IMR-90 (cell line): ENCODE data around the gene PADI1. TPM values are rescaled to one million over a fixed set of nuclear protein-coding genes. Genes with fewer than 3 reads are reported as not detected.
A peak's percentile ranks its signal among the peaks of the same experiment; 100 is the strongest.

Experiments used
- ATAC-seq: fragments of 200-7000 bp; cut with Tn5 transposase; 2 replicates; pipeline ENCODE4 v1.9.1; 2020; ENCODE audit warnings: low read depth, mild to moderate bottlenecking, moderate library complexity
- BruUV-seq: library from RNA; stranded (reverse); fragments of 400-500 nt; replicated peaks from 2 replicates; lab custom pipeline; 2021; lab: Mats Ljungman, UMichigan
- CTCF ChIA-PET: fragments of 300-600 bp; formaldehyde crosslinking; extraction: SDS; loops from one replicate; lab custom pipeline; 2021; ENCODE audit warnings: antibody characterized with exemption; lab: Yijun Ruan, JAX
- POLR2A ChIA-PET: fragments of 300-600 bp; sonication (Branson Sonifier 250); formaldehyde crosslinking; loops from one replicate; lab custom pipeline; 2022; ENCODE audit warnings: antibody characterized with exemption; ENCODE audit not compliant: unreplicated experiment; lab: Charles Lee
- DNase-seq: peaks from one replicate; pipeline ENCODE4 v3.0.0; 2013
- H2AFZ ChIP-seq: replicated peaks from 2 replicates; pipeline ENCODE3; 2013; ENCODE audit warnings: low read length, mild to moderate bottlenecking; ENCODE audit not compliant: poor library complexity
- H2AK5ac ChIP-seq: 2 replicates; pipeline ENCODE4 v1.6.1; 2013; ENCODE audit warnings: low read depth, low read length, inconsistent platforms
- H2AK9ac ChIP-seq: replicated peaks from 2 replicates; pipeline ENCODE3; 2013; ENCODE audit warnings: mild to moderate bottlenecking, low read depth, low read length, moderate library complexity; ENCODE audit not compliant: poor library complexity
- H2BK120ac ChIP-seq: 2 replicates; pipeline ENCODE4 v1.6.1; 2013; ENCODE audit warnings: low read depth, low read length, inconsistent platforms
- H2BK15ac ChIP-seq: 3 replicates; pipeline ENCODE4 v1.6.1; 2013; ENCODE audit warnings: low read depth, low read length, inconsistent platforms
- H2BK20ac ChIP-seq: 2 replicates; pipeline ENCODE4 v1.6.1; 2013; ENCODE audit warnings: low read depth, mild to moderate bottlenecking, inconsistent platforms, low read length, moderate library complexity
- H2BK5ac ChIP-seq: 2 replicates; pipeline ENCODE4 v1.6.1; 2013; ENCODE audit warnings: mild to moderate bottlenecking, low read depth, low read length, inconsistent platforms; ENCODE audit not compliant: poor library complexity, severe bottlenecking
- H3K14ac ChIP-seq: replicated peaks from 2 replicates; pipeline ENCODE4 v1.6.1; 2013; ENCODE audit warnings: low read depth, low read length, inconsistent platforms
- H3K18ac ChIP-seq: 2 replicates; pipeline ENCODE4 v1.6.1; 2013; ENCODE audit warnings: low read depth, low read length, control low read depth
- H3K23ac ChIP-seq: 2 replicates; pipeline ENCODE4 v1.6.1; 2013; ENCODE audit warnings: low read depth, low read length, inconsistent platforms
- H3K27ac ChIP-seq: 2 replicates; pipeline ENCODE4 v1.5.1; 2013; ENCODE audit warnings: mild to moderate bottlenecking, control low read depth, low read length; ENCODE audit not compliant: insufficient read depth
- H3K27me3 ChIP-seq: 2 replicates; pipeline ENCODE4 v1.6.1; 2013; ENCODE audit warnings: low read length; ENCODE audit not compliant: control insufficient read depth, insufficient read depth
- H3K36me3 ChIP-seq: 2 replicates; pipeline ENCODE4 v1.6.1; 2013; ENCODE audit warnings: low read length, mixed read lengths; ENCODE audit not compliant: control insufficient read depth, insufficient read depth
- H3K4ac ChIP-seq: 2 replicates; pipeline ENCODE4 v1.6.1; 2013; ENCODE audit warnings: low read depth, low read length, inconsistent platforms
- H3K4me1 ChIP-seq: 2 replicates; pipeline ENCODE4 v1.6.1; 2013; ENCODE audit warnings: low read length, mixed read lengths; ENCODE audit not compliant: control insufficient read depth, insufficient read depth
- H3K4me2 ChIP-seq: 2 replicates; pipeline ENCODE4 v1.6.1; 2013; ENCODE audit warnings: low read depth, mild to moderate bottlenecking, control low read depth, low read length, moderate library complexity
- H3K4me3 ChIP-seq: 2 replicates; pipeline ENCODE4 v1.5.1; 2013; ENCODE audit warnings: low read depth, mild to moderate bottlenecking, control low read depth, low read length, moderate library complexity; ENCODE audit not compliant: insufficient read depth
- H3K56ac ChIP-seq: 2 replicates; pipeline ENCODE4 v1.6.1; 2013; ENCODE audit warnings: low read length, inconsistent platforms; ENCODE audit not compliant: insufficient read depth; ENCODE audit errors: extremely low read depth
- H3K79me1 ChIP-seq, 2 experiments: 2 replicates each; pipeline ENCODE4 v1.6.1; 2013; ENCODE audit warnings: low read length in 2 of 2, inconsistent platforms in 1 of 2, low read depth in 1 of 2
- H3K9ac ChIP-seq: 2 replicates; pipeline ENCODE4 v1.6.1; 2013; ENCODE audit warnings: low read depth, low read length, control low read depth
- H3K9me1 ChIP-seq: 2 replicates; pipeline ENCODE4 v1.6.1; 2013; ENCODE audit warnings: low read length, inconsistent platforms; ENCODE audit not compliant: insufficient read depth
- H3K9me3 ChIP-seq: 2 replicates; pipeline ENCODE4 v1.6.1; 2013; ENCODE audit warnings: low read length; ENCODE audit not compliant: control insufficient read depth, insufficient read depth
- H4K20me1 ChIP-seq: 2 replicates; pipeline ENCODE4 v1.6.1; 2013; ENCODE audit warnings: low read length, inconsistent platforms; ENCODE audit not compliant: insufficient read depth
- H4K5ac ChIP-seq: 2 replicates; pipeline ENCODE4 v1.6.1; 2013; ENCODE audit warnings: mild to moderate bottlenecking, low read depth, low read length, control low read depth
- H4K8ac ChIP-seq, 2 experiments: 2 replicates each; pipeline ENCODE4 v1.6.1; 2013; ENCODE audit warnings: low read depth in 2 of 2, low read length in 2 of 2, control low read depth in 1 of 2, inconsistent platforms in 1 of 2
- H4K91ac ChIP-seq: 2 replicates; pipeline ENCODE4 v1.6.1; 2013; ENCODE audit warnings: low read depth, low read length, inconsistent platforms; ENCODE audit not compliant: insufficient read depth
- BHLHE40 ChIP-seq: fragments of 150-350 bp; IDR thresholded peaks from 2 replicates; pipeline ENCODE4 v1.6.1; 2016; ENCODE audit warnings: mild to moderate bottlenecking, low read depth, low read length
- CEBPB ChIP-seq: IDR thresholded peaks from 2 replicates; pipeline ENCODE4 v1.6.1; 2012; ENCODE audit warnings: low read depth, low read length, improper control_type of control experiment
- CHD1 ChIP-seq: IDR thresholded peaks from 2 replicates; pipeline ENCODE4 v1.6.1; 2012; ENCODE audit warnings: low read depth, low read length, improper control_type of control experiment
- MAFK ChIP-seq: IDR thresholded peaks from 2 replicates; pipeline ENCODE4 v1.6.1; 2012; ENCODE audit warnings: low read depth, low read length, improper control_type of control experiment
- NFE2L2 ChIP-seq: fragments of 150-350 bp; IDR thresholded peaks from 2 replicates; pipeline ENCODE4 v1.6.1; 2016; ENCODE audit warnings: low read depth, mild to moderate bottlenecking, low read length
- POLR2A ChIP-seq: IDR thresholded peaks from 2 replicates; pipeline ENCODE4 v1.6.1; 2012; ENCODE audit warnings: mild to moderate bottlenecking, low read depth, low read length
- RFX5 ChIP-seq: IDR thresholded peaks from 2 replicates; pipeline ENCODE4 v1.8.0; 2012; ENCODE audit warnings: low read depth, mild to moderate bottlenecking, low read length, moderate library complexity
- SMC3 ChIP-seq: fragments of 150-350 bp; IDR thresholded peaks from 2 replicates; pipeline ENCODE4 v1.6.1; 2016; ENCODE audit warnings: low read depth, mild to moderate bottlenecking, antibody characterized with exemption, low read length, moderate library complexity
- WGBS, 2 experiments: methylation state at CpG; one replicate each; pipeline versions ENCODE4 v1.1.5 to v1.1.7; 2013; ENCODE audit warnings: missing lambda C conversion rate in 2 of 2; ENCODE audit not compliant: insufficient read length in 1 of 2; ENCODE audit errors: extremely low coverage in 2 of 2; 5-methylcytosine and 5-hydroxymethylcytosine counted together
- dilution Hi-C: fragments of 300-500 bp; cut with HindIII; formaldehyde crosslinking; loops from one replicate; pipeline ENCODE4 v1.14.3; 2018; ENCODE audit warnings: low sequenced_read_pairs; ENCODE audit not compliant: unreplicated experiment
- in situ Hi-C: fragments of 300-500 bp; cut with MboI; formaldehyde crosslinking; loops from 3 replicates; pipeline ENCODE4 v1.14.3; 2019; ENCODE audit warnings: low sequenced_read_pairs, inconsistent platforms, mixed read lengths
- intact Hi-C: fragments of 100-400 bp; cut with micrococcal nuclease; formaldehyde crosslinking; loops from 2 replicates; pipeline ENCODE4 v1.10.0; 2022
- polyA plus RNA-seq, 3 experiments: library from polyadenylated mRNA; depleted of rRNA; stranded (reverse); fragments of >200 nt; gene quantifications; 2 replicates each; pipeline ENCODE4 v1.2.3, GENCODE V29; 2012; ENCODE audit warnings: low replicate concordance in 1 of 3
- total RNA-seq: library from RNA; depleted of rRNA; stranded (reverse); fragments of >200 nt; gene quantifications from 2 replicates; pipeline ENCODE4 v1.2.3, GENCODE V29; 2012
- TF ChIP-seq, protein P1 (sequence below): fragments of 150-350 bp; IDR thresholded peaks from 2 replicates; pipeline ENCODE4 v1.6.1; 2016; ENCODE audit warnings: low read depth, mild to moderate bottlenecking, low read length, moderate library complexity, borderline replicate concordance
- TF ChIP-seq, protein P2 (sequence below): conservative IDR thresholded peaks from 2 replicates; pipeline ENCODE4 v1.5.1; 2012; ENCODE audit warnings: mild to moderate bottlenecking, low read depth, low read length, improper control_type of control experiment

The PADI1 gene
- total and polyA plus RNA-seq, 2 of the 4 experiments (the other 2 are of a cell fraction) = 0.17 TPM; not detected in 1

DNA sequence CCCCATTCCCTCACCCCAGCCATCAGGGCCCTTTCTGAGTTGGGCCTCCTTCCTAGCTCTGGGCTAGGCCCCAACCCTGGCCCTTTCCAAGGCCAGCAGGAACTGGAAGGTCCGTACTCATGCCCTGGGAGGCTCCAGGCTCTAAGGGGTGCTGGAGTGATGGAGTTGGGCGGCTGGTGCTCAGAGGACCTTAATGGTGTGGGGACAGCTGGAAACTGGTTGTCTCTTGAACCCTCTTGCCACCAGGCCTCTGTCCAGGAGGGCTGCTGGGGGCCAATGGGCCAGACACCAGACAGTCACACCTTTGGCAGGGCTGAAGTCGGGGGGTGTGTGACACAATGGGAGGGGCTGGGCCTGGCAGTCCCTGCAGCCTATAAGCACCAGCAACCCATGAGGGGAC lies 9.2 kb upstream of the PADI1 start:
- no peaks in the 10 kb centered on the region for H3K36me3 ChIP-seq
- no peak overlapping the region for H2AFZ ChIP-seq
- no peak overlapping the region for H3K56ac ChIP-seq
- 0 out of 2 replicates have a peak overlapping the region, but pooled peaks have one; percentile 3 for H2AK5ac ChIP-seq
- H3K27me3 ChIP-seq = no peaks in the 10 kb centered on the region; the same call in 1 of the 2 replicates
- H4K5ac ChIP-seq = no peak overlapping the region
- dilution Hi-C loops (no loop called here), intact Hi-C loops (no loop called here), in situ Hi-C loops (no loop called here)
- H2BK5ac ChIP-seq = no peak overlapping the region
- H2AK9ac ChIP-seq = no peak overlapping the region
- DNase-seq (no peak), ATAC-seq (no peak)
- no peak overlapping the region for H3K23ac ChIP-seq
- H3K79me1 ChIP-seq = peaks cover 0 to 2% of the 10 kb centered on the region in 2 experiments; a peak in 1 of 4 replicates
- H3K4me1 ChIP-seq = peaks cover 5% of the 10 kb centered on the region
- H2BK120ac ChIP-seq = no peak overlapping the region
- no peak overlapping the region for H2BK15ac ChIP-seq
- no peak overlapping the region for H3K4me3 ChIP-seq
- peak overlapping the region in 1 of 2 experiments; percentile 10; a peak in 1 of 4 replicates for H4K8ac ChIP-seq
- H3K4ac ChIP-seq = no peak overlapping the region
- H3K27ac ChIP-seq = no peak overlapping the region
- H3K9ac ChIP-seq = no peak overlapping the region
- H3K9me3 ChIP-seq = no peaks in the 10 kb centered on the region
- H3K9me1 ChIP-seq = peaks cover 7% of the 10 kb centered on the region
- TF ChIP-seq CHD1 (no peak), SMC3 (no peak), RFX5 (no peak), BHLHE40 (no peak), MAFK (no peak), NFE2L2 (no peak), POLR2A (no peak), CEBPB (no peak)
- TF ChIP-seq, protein P1, sequence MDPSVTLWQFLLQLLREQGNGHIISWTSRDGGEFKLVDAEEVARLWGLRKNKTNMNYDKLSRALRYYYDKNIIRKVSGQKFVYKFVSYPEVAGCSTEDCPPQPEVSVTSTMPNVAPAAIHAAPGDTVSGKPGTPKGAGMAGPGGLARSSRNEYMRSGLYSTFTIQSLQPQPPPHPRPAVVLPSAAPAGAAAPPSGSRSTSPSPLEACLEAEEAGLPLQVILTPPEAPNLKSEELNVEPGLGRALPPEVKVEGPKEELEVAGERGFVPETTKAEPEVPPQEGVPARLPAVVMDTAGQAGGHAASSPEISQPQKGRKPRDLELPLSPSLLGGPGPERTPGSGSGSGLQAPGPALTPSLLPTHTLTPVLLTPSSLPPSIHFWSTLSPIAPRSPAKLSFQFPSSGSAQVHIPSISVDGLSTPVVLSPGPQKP = no peak
- TF ChIP-seq, protein P2, sequence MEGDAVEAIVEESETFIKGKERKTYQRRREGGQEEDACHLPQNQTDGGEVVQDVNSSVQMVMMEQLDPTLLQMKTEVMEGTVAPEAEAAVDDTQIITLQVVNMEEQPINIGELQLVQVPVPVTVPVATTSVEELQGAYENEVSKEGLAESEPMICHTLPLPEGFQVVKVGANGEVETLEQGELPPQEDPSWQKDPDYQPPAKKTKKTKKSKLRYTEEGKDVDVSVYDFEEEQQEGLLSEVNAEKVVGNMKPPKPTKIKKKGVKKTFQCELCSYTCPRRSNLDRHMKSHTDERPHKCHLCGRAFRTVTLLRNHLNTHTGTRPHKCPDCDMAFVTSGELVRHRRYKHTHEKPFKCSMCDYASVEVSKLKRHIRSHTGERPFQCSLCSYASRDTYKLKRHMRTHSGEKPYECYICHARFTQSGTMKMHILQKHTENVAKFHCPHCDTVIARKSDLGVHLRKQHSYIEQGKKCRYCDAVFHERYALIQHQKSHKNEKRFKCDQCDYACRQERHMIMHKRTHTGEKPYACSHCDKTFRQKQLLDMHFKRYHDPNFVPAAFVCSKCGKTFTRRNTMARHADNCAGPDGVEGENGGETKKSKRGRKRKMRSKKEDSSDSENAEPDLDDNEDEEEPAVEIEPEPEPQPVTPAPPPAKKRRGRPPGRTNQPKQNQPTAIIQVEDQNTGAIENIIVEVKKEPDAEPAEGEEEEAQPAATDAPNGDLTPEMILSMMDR = no peak
- no peak overlapping the region for H3K14ac ChIP-seq
- ChIA-PET POLR2A (no interaction called here), CTCF (no interaction called here)
- no peak overlapping the region for H4K91ac ChIP-seq
- no TSS peak for BruUV-seq
- H2BK20ac ChIP-seq = no peak overlapping the region
- no peak overlapping the region for H3K18ac ChIP-seq
- no peak overlapping the region for H3K4me2 ChIP-seq
- no CpG with 5 or more reads among the region's 3 CpGs for WGBS, 2 experiments
- H4K20me1 ChIP-seq = no peaks in the 10 kb centered on the region
